ENCODE measurements around the gene GGTA1. TPM values are rescaled to one million over a fixed set of nuclear protein-coding genes. Genes with fewer than 3 reads are reported as not detected.

Gene GGTA1
- total RNA-seq, 1 experiment from 2014 or later: not detected

DNA sequence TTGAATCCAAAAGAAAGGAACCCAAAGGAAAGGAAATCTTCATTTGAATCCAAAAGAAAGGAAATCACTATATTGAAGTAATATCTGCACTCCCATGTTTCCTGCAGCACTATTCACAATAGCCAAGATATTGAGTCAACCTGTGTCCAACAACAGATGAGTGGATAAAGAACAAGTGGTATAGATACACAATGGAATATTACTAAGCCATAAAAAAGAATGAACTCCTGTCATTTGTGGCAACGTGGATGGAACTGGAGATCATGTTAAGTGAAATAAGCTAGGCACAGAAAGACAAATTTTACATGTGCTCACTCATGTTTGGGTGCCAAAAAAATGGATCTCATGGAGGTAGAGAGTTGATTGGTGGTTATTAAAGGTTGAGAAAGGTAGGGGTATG is 71.7 kb downstream of the GGTA1 start (continued):
- TF ChIP-seq, protein P1, sequence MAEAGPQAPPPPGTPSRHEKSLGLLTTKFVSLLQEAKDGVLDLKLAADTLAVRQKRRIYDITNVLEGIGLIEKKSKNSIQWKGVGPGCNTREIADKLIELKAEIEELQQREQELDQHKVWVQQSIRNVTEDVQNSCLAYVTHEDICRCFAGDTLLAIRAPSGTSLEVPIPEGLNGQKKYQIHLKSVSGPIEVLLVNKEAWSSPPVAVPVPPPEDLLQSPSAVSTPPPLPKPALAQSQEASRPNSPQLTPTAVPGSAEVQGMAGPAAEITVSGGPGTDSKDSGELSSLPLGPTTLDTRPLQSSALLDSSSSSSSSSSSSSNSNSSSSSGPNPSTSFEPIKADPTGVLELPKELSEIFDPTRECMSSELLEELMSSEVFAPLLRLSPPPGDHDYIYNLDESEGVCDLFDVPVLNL (CRISPR knock-in tag; IDR thresholded peaks at IDR 0.05; ENCODE audit: borderline replicate concordance, low read depth): no peak
- TF ChIP-seq ZNF281 (CRISPR knock-in tag; IDR thresholded peaks at IDR 0.05) (no peak), NFYB (CRISPR knock-in tag; conservative IDR thresholded peaks at IDR 0.05; ENCODE audit: low read depth) (no peak), CDX4 (CRISPR knock-in tag; IDR thresholded peaks at IDR 0.05; ENCODE audit: borderline replicate concordance) (no peak), FOXP4 (CRISPR knock-in tag; IDR thresholded peaks at IDR 0.05) (no peak), HMGXB4 (CRISPR knock-in tag; IDR thresholded peaks at IDR 0.05) (no peak), ARID4B (CRISPR knock-in tag; IDR thresholded peaks at IDR 0.05; ENCODE audit: borderline replicate concordance) (no peak), PRRX2 (CRISPR knock-in tag; IDR thresholded peaks at IDR 0.05) (no peak), ZNF263 (CRISPR knock-in tag; IDR thresholded peaks at IDR 0.05; ENCODE audit: low read depth) (no peak)
- TF ChIP-seq, protein P2, sequence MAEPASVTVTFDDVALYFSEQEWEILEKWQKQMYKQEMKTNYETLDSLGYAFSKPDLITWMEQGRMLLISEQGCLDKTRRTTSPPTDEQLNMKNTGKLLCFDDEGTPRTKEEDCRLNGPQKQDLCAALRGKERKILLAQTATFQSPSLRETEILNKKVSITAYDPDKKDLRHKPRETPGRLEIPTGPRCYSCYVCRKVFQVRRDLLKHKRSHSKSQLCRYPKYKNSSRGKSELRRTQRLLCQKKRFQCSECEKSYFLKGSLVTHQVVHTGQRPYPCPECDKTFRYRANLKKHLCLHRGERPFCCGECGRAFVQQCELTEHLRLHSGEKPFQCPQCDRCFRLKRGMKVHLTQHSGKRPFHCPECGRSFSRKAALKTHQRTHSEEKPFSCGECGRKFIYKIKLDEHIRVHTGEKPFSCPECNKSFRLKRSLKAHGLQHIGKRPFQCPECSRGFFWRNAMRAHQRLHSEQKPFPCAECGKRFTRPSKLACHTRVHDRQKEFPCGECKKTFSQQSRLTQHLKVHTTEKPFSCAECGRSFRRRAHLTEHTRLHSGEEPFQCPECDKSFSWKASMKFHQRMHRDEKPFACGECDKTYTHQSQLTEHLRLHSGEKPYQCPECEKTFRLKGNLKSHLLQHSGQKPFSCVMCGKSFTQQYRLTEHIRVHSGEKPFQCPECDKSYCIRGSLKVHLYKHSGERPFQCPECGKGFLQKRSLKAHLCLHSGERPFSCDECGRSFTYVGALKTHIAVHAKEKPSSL (CRISPR knock-in tag; conservative IDR thresholded peaks at IDR 0.05): no peak
